GM19452 (cell line): ENCODE data around the gene DHX32.
A peak's percentile ranks its signal among the peaks of the same experiment; 100 is the strongest.
"Not testable (repeated sequence)": the region's sequence is repeated elsewhere in the genome, so short reads cannot be mapped to it uniquely, and the experiment has no call there.

Experiments
- ATAC-seq: cut with Tn5 transposase; IDR thresholded peaks from one replicate; pipeline ENCODE4 v1.9.1; 2021; ENCODE audit not compliant: unreplicated experiment

DHX32 gene

GRCh38 chr10:125896088-125896934 is 15.2 kb upstream of the DHX32 start, which contains the start of gene FANK1:
Gene FANK1 (plus strand): TSS chr10:125896564. CDS start chr10:125896643, 79 bp downstream.
- ATAC-seq, result peak; percentile 81

DNA sequence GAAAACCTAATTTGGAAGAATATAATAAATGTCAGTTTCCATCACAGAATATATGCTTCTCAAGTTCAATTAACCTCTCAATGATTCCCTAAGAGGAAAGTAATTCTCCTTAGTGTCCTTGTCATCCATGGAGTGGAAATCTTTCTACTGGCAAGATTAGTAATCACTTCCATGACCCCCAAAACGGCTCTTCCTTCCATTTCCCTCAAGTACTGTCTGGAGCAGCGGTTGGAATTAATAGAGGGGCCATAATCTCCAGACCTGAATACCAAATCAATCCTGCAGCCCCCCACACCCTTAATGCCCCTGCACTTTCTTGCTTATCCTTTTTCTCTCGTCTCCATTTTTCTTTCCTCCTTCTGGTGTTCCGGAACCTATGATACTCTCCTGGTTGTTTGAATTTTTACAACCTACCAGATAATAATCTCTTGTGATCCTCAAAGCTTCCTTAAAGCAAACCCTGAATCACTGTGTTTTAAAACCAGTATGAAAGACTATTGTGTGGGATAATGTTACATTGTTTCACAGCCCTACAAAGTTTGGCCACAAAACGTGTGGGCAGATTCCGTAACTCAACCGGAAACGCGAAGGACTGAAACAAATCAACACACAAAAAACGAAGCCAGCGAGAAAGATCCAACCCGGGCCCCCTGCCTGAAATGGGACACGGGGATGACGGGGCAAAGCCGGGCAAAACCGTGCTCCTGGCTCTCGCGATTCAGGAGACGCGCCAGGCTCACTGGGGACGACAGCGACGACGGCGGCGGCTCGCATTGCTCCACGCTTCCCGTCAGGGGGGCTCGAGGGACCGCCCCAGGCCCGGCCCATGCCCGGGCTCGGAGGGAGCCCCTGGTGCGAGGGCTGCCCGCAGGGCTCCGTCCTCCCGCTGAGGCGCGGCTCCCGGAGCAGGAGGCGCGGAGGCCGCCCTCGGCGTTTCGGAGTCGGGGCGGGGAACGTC is 14.3 kb upstream of the DHX32 start:
- ATAC-seq, result peak; percentile 61

- not testable (repeated sequence) for ATAC-seq
Measured at GRCh38 chr10:125894176-125894575, 13.1 kb upstream of the DHX32 start.

GRCh38 chr10:125892402-125892801 is 11.3 kb upstream of the DHX32 start:
- ATAC-seq, result not testable (repeated sequence)

DNA sequence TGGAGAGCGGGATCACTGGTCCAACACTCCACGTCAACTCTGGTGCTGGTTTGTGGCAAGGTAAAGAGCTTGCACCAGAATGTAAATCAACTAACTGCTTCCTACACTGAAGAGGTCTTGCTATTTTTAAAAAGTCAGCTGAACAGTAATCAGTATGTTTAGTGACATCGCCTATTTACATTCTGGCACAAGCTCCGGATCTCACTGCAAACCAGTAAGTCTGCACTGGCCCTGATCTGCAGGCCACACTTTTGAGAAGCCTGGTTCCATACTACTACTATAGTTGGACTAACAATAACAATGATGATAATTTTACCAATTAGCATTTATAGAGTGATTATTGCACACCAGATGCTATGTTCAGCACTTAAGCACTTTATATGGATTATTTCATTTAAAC is 8.3 kb upstream of the DHX32 start:
- not testable (repeated sequence) for ATAC-seq

DNA sequence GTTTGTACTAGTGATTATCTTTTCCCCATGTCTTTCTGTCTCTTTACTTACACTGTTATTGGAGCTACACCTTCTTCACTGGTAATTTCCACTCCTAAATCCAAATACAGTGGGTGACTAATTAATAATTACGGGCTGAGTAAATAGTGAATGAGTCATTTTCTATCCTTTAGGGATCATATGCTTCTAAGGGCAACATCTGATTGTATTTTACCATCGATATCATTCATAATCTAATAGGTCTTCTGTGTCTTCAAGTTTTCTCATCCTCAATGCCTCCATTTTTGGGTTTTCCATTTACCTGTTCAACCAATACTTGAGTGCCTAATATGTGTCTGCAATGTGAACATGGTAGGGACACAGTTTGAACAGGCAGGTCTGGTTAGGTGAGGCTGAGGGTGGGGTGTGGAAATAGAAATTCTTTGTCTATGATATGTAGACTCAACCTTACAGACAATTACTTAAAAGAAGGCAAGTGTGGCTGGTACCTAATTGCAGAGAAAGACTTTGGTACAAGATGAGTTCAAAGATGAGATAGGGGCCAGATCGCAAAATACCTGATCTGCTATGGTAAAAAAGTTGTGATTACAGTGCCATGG is 5.9 kb upstream of the DHX32 start:
- no peak for ATAC-seq

- ATAC-seq, result no peak
Measured at GRCh38 chr10:125883211-125883610, 2.1 kb upstream of the DHX32 start.

DNA sequence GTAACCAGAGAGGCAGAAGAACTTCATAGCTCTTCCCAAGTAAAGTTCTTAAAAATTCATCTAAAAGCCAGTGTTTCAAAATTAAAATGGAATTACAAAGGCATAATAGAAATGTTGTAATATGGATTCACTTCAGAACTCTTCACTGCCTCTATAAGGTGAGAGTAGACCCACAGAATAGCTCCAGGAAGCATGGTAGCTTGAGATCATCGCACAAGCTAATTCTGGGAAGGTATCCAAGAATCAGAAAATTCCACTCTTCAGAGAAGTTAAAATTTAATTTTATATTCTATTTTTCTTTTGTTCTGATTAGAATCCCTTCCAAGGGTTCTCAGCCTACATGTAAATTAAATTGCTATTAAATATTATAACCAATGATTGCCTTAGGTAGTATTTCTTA is 1.5 kb upstream of the DHX32 start:
- no peak for ATAC-seq

- no peak for ATAC-seq
Measured at GRCh38 chr10:125880719-125881118, 373 bp downstream of the DHX32 start.

- no peak for ATAC-seq
Measured at GRCh38 chr10:125878957-125879835, 1.9 kb downstream of the DHX32 start.

DNA sequence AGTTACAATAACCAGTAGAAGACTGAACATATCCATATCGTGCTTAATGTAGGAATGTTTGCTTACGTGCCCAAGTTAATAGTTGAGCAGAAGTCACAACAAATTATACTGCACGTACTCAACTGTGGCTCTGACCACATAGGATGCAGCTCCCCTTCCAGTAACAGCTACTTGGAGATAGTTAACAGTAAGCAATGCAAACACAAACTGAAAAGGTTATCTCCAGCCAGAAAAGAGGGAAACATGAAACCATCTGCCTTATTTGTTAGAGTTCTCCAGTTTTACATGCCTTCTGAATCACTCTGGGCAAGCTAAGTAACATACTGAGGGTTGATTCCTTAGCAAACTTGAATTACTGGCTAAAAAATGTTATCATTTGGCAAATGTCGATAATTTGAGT is 9.8 kb downstream of the DHX32 start:
- no peak for ATAC-seq

GRCh38 chr10:125868372-125868975 is 12.6 kb downstream of the DHX32 start:
- no peak for ATAC-seq

- ATAC-seq, result no peak
Measured at GRCh38 chr10:125866421-125867029, 14.6 kb downstream of the DHX32 start.

- no peak for ATAC-seq
Measured at GRCh38 chr10:125865120-125865519, 16.0 kb downstream of the DHX32 start.

- ATAC-seq, result no peak
Measured at GRCh38 chr10:125859128-125859817, 21.8 kb downstream of the DHX32 start.

DNA sequence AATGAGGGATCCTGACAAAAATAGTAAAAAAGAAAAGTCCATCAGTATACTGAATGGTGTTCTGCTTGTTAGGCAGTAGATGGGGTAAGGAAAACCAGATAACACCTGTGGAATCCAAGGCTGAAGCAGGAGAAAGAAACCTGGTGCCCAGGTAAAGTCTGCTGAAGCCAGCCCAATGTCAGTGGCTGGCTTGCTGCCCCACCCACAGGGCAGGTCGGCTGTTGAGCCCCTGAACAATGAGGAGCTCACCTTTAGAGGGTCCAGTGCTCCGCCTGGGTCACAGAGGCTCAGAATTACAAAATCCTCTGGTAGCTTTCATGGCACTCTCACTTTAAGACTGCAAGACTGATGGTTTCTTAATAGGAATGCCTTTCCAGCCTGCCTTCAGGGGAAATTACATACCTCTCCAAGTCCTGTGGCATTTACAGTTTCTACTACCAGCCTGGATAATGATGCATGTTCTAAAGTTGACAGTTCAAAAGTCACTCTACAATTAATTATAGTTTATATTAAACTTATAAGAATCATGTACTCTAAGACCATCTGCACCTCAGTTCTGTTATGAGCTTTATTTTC is 23.8 kb downstream of the DHX32 start:
- ATAC-seq, result no peak

DNA sequence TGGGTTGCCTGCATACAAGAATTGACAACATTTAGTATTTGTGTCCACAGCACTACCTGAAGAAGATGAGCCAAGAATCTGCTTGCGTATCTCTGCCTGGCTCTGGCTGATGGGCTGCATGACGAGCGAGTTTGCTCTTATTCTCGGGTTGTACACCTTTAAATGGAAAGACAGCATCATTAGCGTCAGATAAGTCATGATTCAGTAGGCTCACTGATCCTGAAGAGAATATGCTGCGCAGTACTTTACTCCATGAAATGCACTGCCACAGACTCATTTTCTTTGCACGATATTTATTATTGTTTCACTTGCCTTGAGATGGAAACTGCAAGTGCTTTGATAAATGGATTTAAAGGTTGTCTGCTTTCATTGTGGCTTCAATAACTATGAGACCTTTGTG is 28.6 kb downstream of the DHX32 start:
- ATAC-seq, result no peak
